Rectal smooth muscle tissue (tissue), 1 donor: ENCODE measurements around the gene SNX18.
A peak's percentile ranks its signal among the peaks of the same experiment; 100 is the strongest.

Experiments used
- H3K27ac ChIP-seq: one replicate; pipeline ENCODE4 v1.7.0; 2013; ENCODE audit warnings: low read depth, low read length, inconsistent platforms
- H3K27me3 ChIP-seq: one replicate; pipeline ENCODE4 v1.7.0; 2013; ENCODE audit warnings: low read length; ENCODE audit not compliant: control insufficient read depth, insufficient read depth
- H3K36me3 ChIP-seq: one replicate; pipeline ENCODE4 v1.7.0; 2013; ENCODE audit warnings: low read length; ENCODE audit not compliant: control insufficient read depth, insufficient read depth
- H3K4me1 ChIP-seq: one replicate; pipeline ENCODE4 v1.7.0; 2013; ENCODE audit warnings: low read length; ENCODE audit not compliant: control insufficient read depth, insufficient read depth
- H3K4me3 ChIP-seq: one replicate; pipeline ENCODE4 v1.7.0; 2013; ENCODE audit warnings: low read length
- H3K9ac ChIP-seq: one replicate; pipeline ENCODE4 v1.7.0; 2013; ENCODE audit warnings: low read length

SNX18 gene

GRCh38 chr5:54523534-54523933 is 6.0 kb downstream of the SNX18 start:
- H3K4me3 ChIP-seq: peak overlapping the region; percentile 1

GRCh38 chr5:54524082-54524481 is 6.5 kb downstream of the SNX18 start:
- H3K4me1 ChIP-seq: peaks cover 42% of the 10 kb centered on the region
- H3K9ac ChIP-seq: no peak overlapping the region
- no peaks in the 10 kb centered on the region for H3K27me3 ChIP-seq
- H3K36me3 ChIP-seq: peaks cover 1% of the 10 kb centered on the region
- H3K4me3 ChIP-seq: peak overlapping the region; percentile 7
- H3K27ac ChIP-seq: peak overlapping the region; percentile 69

More at GRCh38 chr5:54523534-54523933, 6.0 kb downstream of the SNX18 start:
- peak overlapping the region; percentile 69 for H3K27ac ChIP-seq
- H3K4me1 ChIP-seq: peaks cover 44% of the 10 kb centered on the region
- H3K9ac ChIP-seq: no peak overlapping the region
- no peaks in the 10 kb centered on the region for H3K27me3 ChIP-seq
- peaks cover 5% of the 10 kb centered on the region for H3K36me3 ChIP-seq

- Histone ChIP-seq H3K9ac (no peak overlapping the region), H3K4me1 (peaks cover 37% of the 10 kb centered on the region), H3K27me3 (no peaks in the 10 kb centered on the region), H3K27ac (peak overlapping the region; percentile 69), H3K4me3 (peak overlapping the region; percentile 17), H3K36me3 (no peaks in the 10 kb centered on the region)
Observed at GRCh38 chr5:54524704-54525103, 7.1 kb downstream of the SNX18 start.

- Histone ChIP-seq H3K36me3 (no peaks in the 10 kb centered on the region), H3K27me3 (no peaks in the 10 kb centered on the region), H3K9ac (no peak overlapping the region), H3K4me1 (peaks cover 34% of the 10 kb centered on the region), H3K4me3 (no peak overlapping the region), H3K27ac (no peak overlapping the region)
Observed at GRCh38 chr5:54525261-54525660, 7.7 kb downstream of the SNX18 start.

GRCh38 chr5:54525692-54526091 is 8.1 kb downstream of the SNX18 start:
- H3K4me1 ChIP-seq: peaks cover 32% of the 10 kb centered on the region
- H3K4me3 ChIP-seq: no peak overlapping the region
- H3K36me3 ChIP-seq: no peaks in the 10 kb centered on the region
- H3K27ac ChIP-seq: no peak overlapping the region
- H3K27me3 ChIP-seq: no peaks in the 10 kb centered on the region
- no peak overlapping the region for H3K9ac ChIP-seq

GRCh38 chr5:54526604-54527288 is 9.2 kb downstream of the SNX18 start:
- Histone ChIP-seq H3K27me3 (no peaks in the 10 kb centered on the region), H3K4me1 (peaks cover 26% of the 10 kb centered on the region)

GRCh38 chr5:54528633-54529209 is 11.2 kb downstream of the SNX18 start:
- Histone ChIP-seq H3K36me3 (no peaks in the 10 kb centered on the region), H3K27me3 (no peaks in the 10 kb centered on the region), H3K4me1 (peaks cover 28% of the 10 kb centered on the region), H3K4me3 (no peak overlapping the region), H3K27ac (peak overlapping the region; percentile 7), H3K9ac (no peak overlapping the region)

More at GRCh38 chr5:54526604-54527288, 9.2 kb downstream of the SNX18 start:
- Histone ChIP-seq H3K27ac (no peak overlapping the region), H3K4me3 (no peak overlapping the region), H3K36me3 (no peaks in the 10 kb centered on the region), H3K9ac (no peak overlapping the region)

GRCh38 chr5:54529565-54529964 is 12.0 kb downstream of the SNX18 start:
- peaks cover 24% of the 10 kb centered on the region for H3K4me1 ChIP-seq
- no peak overlapping the region for H3K27ac ChIP-seq

GRCh38 chr5:54531546-54531945 is 14.0 kb downstream of the SNX18 start:
- no peaks in the 10 kb centered on the region for H3K36me3 ChIP-seq
- H3K4me1 ChIP-seq: peaks cover 18% of the 10 kb centered on the region
- H3K27ac ChIP-seq: no peak overlapping the region
- H3K27me3 ChIP-seq: no peaks in the 10 kb centered on the region
- H3K9ac ChIP-seq: no peak overlapping the region
- H3K4me3 ChIP-seq: no peak overlapping the region

More at GRCh38 chr5:54529565-54529964, 12.0 kb downstream of the SNX18 start:
- Histone ChIP-seq H3K36me3 (no peaks in the 10 kb centered on the region), H3K4me3 (no peak overlapping the region), H3K9ac (no peak overlapping the region), H3K27me3 (no peaks in the 10 kb centered on the region)

- Histone ChIP-seq H3K9ac (no peak overlapping the region), H3K4me3 (no peak overlapping the region)
Observed at GRCh38 chr5:54533541-54534190, 16.1 kb downstream of the SNX18 start.

GRCh38 chr5:54534191-54535004 is 16.8 kb downstream of the SNX18 start:
- peak overlapping the region; percentile 23 for H3K4me3 ChIP-seq
- no peaks in the 10 kb centered on the region for H3K27me3 ChIP-seq
- H3K9ac ChIP-seq: no peak overlapping the region
- H3K27ac ChIP-seq: peak overlapping the region; percentile 77
- H3K4me1 ChIP-seq: peaks cover 12% of the 10 kb centered on the region
- H3K36me3 ChIP-seq: no peaks in the 10 kb centered on the region

More at GRCh38 chr5:54533541-54534190, 16.1 kb downstream of the SNX18 start:
- Histone ChIP-seq H3K27me3 (no peaks in the 10 kb centered on the region), H3K36me3 (no peaks in the 10 kb centered on the region), H3K27ac (peak overlapping the region; percentile 77), H3K4me1 (peaks cover 13% of the 10 kb centered on the region)
